Activated naive CD4-positive, alpha-beta T cell treated with anti-CD3 and anti-CD28 coated beads for 36 hours (primary cell): ENCODE data around the gene CEBPA. TPM values are rescaled to one million over a fixed set of nuclear protein-coding genes. Genes with fewer than 3 reads are reported as not detected.
"Not testable (repeated sequence)": the region's sequence is repeated elsewhere in the genome, so short reads cannot be mapped to it uniquely, and the experiment has no call there.

Experiments used
- CTCF ChIA-PET: fragments of 350-600 bp; sonication (Branson Sonifier 250); formaldehyde crosslinking; loops from one replicate; lab custom pipeline; 2021; ENCODE audit warnings: antibody characterized with exemption; lab: Charles Lee
- DNase-seq: peaks from one replicate; pipeline ENCODE4 v3.0.0-alpha.2; 2020
- H3K27ac Mint-ChIP-seq: one replicate; pipeline ENCODE4 v1.8.0; 2021; ENCODE audit warnings: mild to moderate bottlenecking, mixed read lengths
- H3K27me3 Mint-ChIP-seq: one replicate; pipeline ENCODE4 v1.8.0; 2021; ENCODE audit warnings: low read depth, mixed read lengths
- H3K36me3 Mint-ChIP-seq: one replicate; pipeline ENCODE4 v1.8.0; 2021; ENCODE audit warnings: low read depth, mixed read lengths
- H3K4me1 Mint-ChIP-seq: one replicate; pipeline ENCODE4 v1.8.0; 2021; ENCODE audit warnings: low read depth, mixed read lengths
- H3K4me3 Mint-ChIP-seq: one replicate; pipeline ENCODE4 v1.8.0; 2021; ENCODE audit warnings: mild to moderate bottlenecking, moderate library complexity, mixed read lengths
- H3K9me3 Mint-ChIP-seq: one replicate; pipeline ENCODE4 v1.8.0; 2021; ENCODE audit warnings: mixed read lengths
- intact Hi-C: fragments of 100-400 bp; cut with micrococcal nuclease; formaldehyde crosslinking; loops from one replicate; pipeline ENCODE4 v1.15.1; 2023
- total RNA-seq, 2 experiments: library from RNA; stranded (reverse); gene quantifications; one replicate each; pipeline ENCODE4 v1.2.3, GENCODE V29; 2021

CEBPA gene
- total RNA-seq, 2 experiments from 2014 or later: 0.10 TPM

- CTCF ChIA-PET: no interaction called here
- H3K27me3 Mint-ChIP-seq: peaks cover 23% of the 10 kb centered on the region
Observed at GRCh38 chr19:33296488-33296971, 5.8 kb downstream of the CEBPA start.

GRCh38 chr19:33295621-33296487 is 6.5 kb downstream of the CEBPA start:
- H3K27me3 Mint-ChIP-seq: peaks cover 19% of the 10 kb centered on the region
- H3K4me3 Mint-ChIP-seq: no peak overlapping the region
- no peaks in the 10 kb centered on the region for H3K36me3 Mint-ChIP-seq
- no peak for DNase-seq
- H3K9me3 Mint-ChIP-seq: no peaks in the 10 kb centered on the region
- H3K27ac Mint-ChIP-seq: no peak overlapping the region
- CTCF ChIA-PET: no interaction called here
- no peaks in the 10 kb centered on the region for H3K4me1 Mint-ChIP-seq
- intact Hi-C loops: no loop called here

More at GRCh38 chr19:33296488-33296971, 5.8 kb downstream of the CEBPA start:
- Mint-ChIP-seq H3K36me3 (no peaks in the 10 kb centered on the region), H3K4me3 (no peak overlapping the region), H3K4me1 (no peaks in the 10 kb centered on the region), H3K9me3 (no peaks in the 10 kb centered on the region), H3K27ac (no peak overlapping the region)
- DNase-seq: no peak
- intact Hi-C loops: no loop called here

- H3K4me3 Mint-ChIP-seq, H3K36me3 Mint-ChIP-seq, CTCF ChIA-PET, H3K27ac Mint-ChIP-seq, DNase-seq, H3K9me3 Mint-ChIP-seq, intact Hi-C loops, H3K4me1 Mint-ChIP-seq: not testable (repeated sequence)
- H3K27me3 Mint-ChIP-seq: peaks cover 11% of the 10 kb centered on the region
Observed at GRCh38 chr19:33295046-33295445, 7.3 kb downstream of the CEBPA start.

- H3K9me3 Mint-ChIP-seq: peaks cover under 1% of the 10 kb centered on the region
- intact Hi-C loops: no loop called here
Observed at GRCh38 chr19:33294058-33294798, 8.1 kb downstream of the CEBPA start.

GRCh38 chr19:33293255-33294057 is 8.9 kb downstream of the CEBPA start:
- no peaks in the 10 kb centered on the region for H3K4me1 Mint-ChIP-seq
- CTCF ChIA-PET: no interaction called here
- H3K4me3 Mint-ChIP-seq: no peak overlapping the region
- intact Hi-C loops: no loop called here
- no peak overlapping the region for H3K27ac Mint-ChIP-seq
- peaks cover 4% of the 10 kb centered on the region for H3K27me3 Mint-ChIP-seq
- peaks cover 2% of the 10 kb centered on the region for H3K36me3 Mint-ChIP-seq
- DNase-seq: no peak
- peaks cover 8% of the 10 kb centered on the region for H3K9me3 Mint-ChIP-seq

More at GRCh38 chr19:33294058-33294798, 8.1 kb downstream of the CEBPA start:
- CTCF ChIA-PET: no interaction called here
- Mint-ChIP-seq H3K4me1 (no peaks in the 10 kb centered on the region), H3K27ac (no peak overlapping the region), H3K36me3 (no peaks in the 10 kb centered on the region), H3K4me3 (no peak overlapping the region), H3K27me3 (peaks cover 8% of the 10 kb centered on the region)
- no peak for DNase-seq

GRCh38 chr19:33292595-33293254 is 9.6 kb downstream of the CEBPA start:
- no peak for DNase-seq
- no peak overlapping the region for H3K27ac Mint-ChIP-seq
- intact Hi-C loops: no loop called here
- H3K4me1 Mint-ChIP-seq: no peaks in the 10 kb centered on the region
- no peak overlapping the region for H3K4me3 Mint-ChIP-seq
- H3K27me3 Mint-ChIP-seq: peaks cover 10% of the 10 kb centered on the region
- CTCF ChIA-PET: interaction anchor here (0.6 kb wide), 1 partner anchor 8 kb away, joined by 3 read pairs; no protein-coding TSS in a partner anchor
- peaks cover 6% of the 10 kb centered on the region for H3K36me3 Mint-ChIP-seq
- peaks cover 13% of the 10 kb centered on the region for H3K9me3 Mint-ChIP-seq

- Mint-ChIP-seq H3K27me3 (peaks cover 15% of the 10 kb centered on the region), H3K9me3 (peaks cover 14% of the 10 kb centered on the region), H3K36me3 (peaks cover 6% of the 10 kb centered on the region), H3K27ac (no peak overlapping the region), H3K4me3 (no peak overlapping the region), H3K4me1 (peaks cover under 1% of the 10 kb centered on the region)
- CTCF ChIA-PET: interaction anchor here (0.6 kb wide), 1 partner anchor 9 kb away, joined by 3 read pairs; no protein-coding TSS in a partner anchor
- intact Hi-C loops: no loop called here
- DNase-seq: no peak
Observed at GRCh38 chr19:33291623-33292534, 10.5 kb downstream of the CEBPA start.

GRCh38 chr19:33290956-33291622 is 11.2 kb downstream of the CEBPA start:
- H3K27ac Mint-ChIP-seq: no peak overlapping the region
- peaks cover 14% of the 10 kb centered on the region for H3K9me3 Mint-ChIP-seq
- H3K4me3 Mint-ChIP-seq: no peak overlapping the region
- CTCF ChIA-PET: no interaction called here
- DNase-seq: no peak
- H3K27me3 Mint-ChIP-seq: peaks cover 18% of the 10 kb centered on the region
- intact Hi-C loops: no loop called here
- peaks cover 6% of the 10 kb centered on the region for H3K36me3 Mint-ChIP-seq
- H3K4me1 Mint-ChIP-seq: peaks cover 3% of the 10 kb centered on the region

- Mint-ChIP-seq H3K27me3 (peaks cover 23% of the 10 kb centered on the region), H3K4me3 (no peak overlapping the region), H3K9me3 (peaks cover 14% of the 10 kb centered on the region), H3K27ac (no peak overlapping the region), H3K36me3 (peaks cover 6% of the 10 kb centered on the region), H3K4me1 (peaks cover 3% of the 10 kb centered on the region)
- CTCF ChIA-PET: interaction anchor here (0.6 kb wide), 1 partner anchor 51 kb away, joined by 4 read pairs; no protein-coding TSS in a partner anchor
- intact Hi-C loops: no loop called here
- no peak for DNase-seq
Observed at GRCh38 chr19:33290082-33290815, 12.1 kb downstream of the CEBPA start.

- H3K4me3 Mint-ChIP-seq: no peak overlapping the region
- peaks cover 29% of the 10 kb centered on the region for H3K27me3 Mint-ChIP-seq
- CTCF ChIA-PET: interaction anchor here (0.6 kb wide), 2 partner anchors 44 to 50 kb away, joined by 3 to 4 read pairs; no protein-coding TSS in a partner anchor
- no peak for DNase-seq
- peaks cover 3% of the 10 kb centered on the region for H3K4me1 Mint-ChIP-seq
- no peak overlapping the region for H3K27ac Mint-ChIP-seq
- peaks cover 6% of the 10 kb centered on the region for H3K36me3 Mint-ChIP-seq
- intact Hi-C loops: no loop called here
- peaks cover 14% of the 10 kb centered on the region for H3K9me3 Mint-ChIP-seq
Observed at GRCh38 chr19:33289261-33289660, 13.1 kb downstream of the CEBPA start.
